Bone marrow (tissue), 2 donors: ENCODE measurements around the gene DNAJC5G.
"Not testable (repeated sequence)": the region's sequence is repeated elsewhere in the genome, so short reads cannot be mapped to it uniquely, and the experiment has no call there.

Source experiments
- DNase-seq, 2 donors: peaks; one replicate each; lab custom pipeline; 2025; lab: John Stamatoyannopoulos, UW

Gene DNAJC5G

DNA sequence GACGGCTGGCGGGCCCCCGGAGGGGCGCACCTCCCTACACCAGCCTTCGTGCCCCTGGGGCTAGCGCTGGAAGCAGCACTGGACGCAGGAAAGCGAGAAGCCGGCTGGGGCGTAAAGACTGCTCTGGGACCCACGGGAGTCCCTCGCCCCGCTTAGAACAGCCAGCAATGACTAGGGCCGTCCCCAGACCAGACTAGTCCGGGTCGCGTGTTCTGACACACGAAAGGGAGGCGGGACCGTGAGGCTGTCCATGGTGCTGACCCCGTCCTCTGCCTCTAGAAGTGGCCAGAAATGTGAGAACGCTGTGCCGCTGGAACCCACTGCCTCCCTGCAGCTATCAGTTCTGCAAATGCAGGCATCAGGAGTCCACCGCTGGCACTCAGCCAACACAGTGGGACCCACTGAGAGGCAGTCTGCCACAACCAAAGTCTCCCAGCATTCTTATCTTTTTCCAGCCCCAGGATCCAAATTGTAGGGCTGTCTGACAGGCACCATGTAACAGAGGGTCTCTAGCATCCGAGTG is 33.2 kb downstream of the DNAJC5G start, which contains the start of gene UCN:
Gene UCN (minus strand): TSS at position 87 of the 523 bp plus-strand sequence. CDS start 550 bp downstream, outside the sequence.
- no peak for DNase-seq

DNA sequence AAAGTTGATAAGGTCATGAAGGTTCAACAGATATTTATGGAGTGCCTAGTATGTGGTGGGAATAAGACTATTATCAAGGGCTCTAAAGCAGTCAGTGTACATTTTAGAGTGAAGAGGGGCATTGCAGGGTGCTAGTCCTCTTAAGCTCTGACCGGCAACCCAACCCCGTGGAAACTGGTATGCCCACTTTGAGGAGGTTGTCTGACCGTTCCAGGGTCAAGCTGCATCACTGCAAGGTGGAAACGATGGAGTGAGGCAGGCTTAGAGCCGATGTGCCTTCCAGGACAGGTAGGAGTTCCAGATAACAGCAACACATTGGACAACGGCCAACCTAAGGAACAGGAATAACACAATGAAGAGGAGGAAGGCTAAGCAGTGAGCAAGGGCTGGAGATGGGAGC is 34.4 kb downstream of the DNAJC5G start:
- no peak for DNase-seq

DNA sequence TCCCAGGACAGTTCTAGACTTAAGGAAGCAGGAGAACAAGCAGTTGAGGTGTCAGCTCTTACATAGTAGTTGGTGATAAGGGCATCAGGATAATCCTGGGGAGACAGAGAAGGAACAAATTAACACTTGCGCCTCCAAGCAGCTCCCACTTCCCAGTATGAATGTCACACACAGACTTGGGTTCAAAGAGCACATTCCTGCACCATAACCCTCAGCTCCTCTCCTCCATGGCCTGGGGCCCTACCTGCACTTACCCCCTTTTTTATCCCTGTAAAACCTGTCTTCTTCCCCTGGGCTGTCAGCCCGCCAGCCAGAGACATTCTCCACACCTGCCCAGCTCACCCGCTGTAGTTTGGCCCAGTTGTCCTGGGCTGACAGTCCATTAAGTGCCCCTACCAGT is 36.9 kb downstream of the DNAJC5G start:
- no peak for DNase-seq

DNA sequence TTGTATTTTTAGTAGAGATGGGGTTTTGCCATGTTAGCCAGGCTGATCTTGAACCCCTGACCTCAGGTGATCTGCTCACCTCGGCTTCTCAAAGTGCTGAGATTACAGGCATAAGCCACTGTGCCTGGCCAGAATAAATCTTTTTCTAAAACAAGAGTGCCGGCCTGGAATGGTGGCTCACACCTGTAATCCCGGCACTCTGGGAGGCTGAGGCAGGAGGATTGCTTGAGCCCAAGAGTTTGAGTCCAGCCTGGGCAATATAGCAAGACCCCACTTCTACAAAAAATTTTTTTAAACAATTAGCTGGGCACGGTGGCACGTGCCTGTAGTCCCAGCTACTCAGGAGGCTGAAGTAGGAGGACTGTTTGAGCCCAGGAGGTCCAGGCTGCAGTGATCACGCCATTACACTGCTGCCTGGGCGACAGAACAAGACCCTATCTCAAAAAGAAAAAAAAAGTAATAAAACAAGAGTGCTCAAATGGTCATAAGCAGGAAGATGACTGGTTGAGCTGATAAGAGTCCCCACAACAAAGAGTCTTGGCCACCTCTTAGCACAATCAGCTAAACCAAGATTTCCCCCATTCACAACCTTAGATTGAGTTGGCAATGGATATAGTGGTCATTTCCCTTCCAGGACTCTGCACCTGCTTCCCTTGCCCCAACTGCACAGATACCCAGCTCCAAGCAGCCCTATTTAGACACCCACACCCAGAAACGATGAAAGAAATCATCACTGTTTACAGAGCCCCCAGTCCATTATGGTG is 38.8 kb downstream of the DNAJC5G start:
- DNase-seq = no peak

DNA sequence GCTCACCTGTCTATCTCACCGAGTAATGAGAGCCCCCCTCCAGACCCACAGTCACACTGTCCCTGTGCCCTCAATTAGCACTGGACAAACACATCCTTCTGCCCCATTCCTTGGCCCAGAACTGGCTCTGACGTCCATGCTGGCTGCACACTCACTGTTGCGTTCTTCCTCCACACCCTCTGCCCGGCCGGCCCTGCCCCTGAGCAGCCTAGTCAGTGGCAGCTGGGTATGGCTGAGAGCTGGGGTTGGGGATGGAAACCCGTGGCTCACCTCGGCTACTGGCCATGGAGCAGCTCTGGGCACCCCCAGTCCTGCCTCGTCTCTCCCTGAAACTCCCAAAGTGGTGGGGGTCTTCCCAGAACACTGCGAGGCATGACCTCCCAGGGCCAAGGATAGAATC is 39.5 kb downstream of the DNAJC5G start:
- no peak for DNase-seq

DNA sequence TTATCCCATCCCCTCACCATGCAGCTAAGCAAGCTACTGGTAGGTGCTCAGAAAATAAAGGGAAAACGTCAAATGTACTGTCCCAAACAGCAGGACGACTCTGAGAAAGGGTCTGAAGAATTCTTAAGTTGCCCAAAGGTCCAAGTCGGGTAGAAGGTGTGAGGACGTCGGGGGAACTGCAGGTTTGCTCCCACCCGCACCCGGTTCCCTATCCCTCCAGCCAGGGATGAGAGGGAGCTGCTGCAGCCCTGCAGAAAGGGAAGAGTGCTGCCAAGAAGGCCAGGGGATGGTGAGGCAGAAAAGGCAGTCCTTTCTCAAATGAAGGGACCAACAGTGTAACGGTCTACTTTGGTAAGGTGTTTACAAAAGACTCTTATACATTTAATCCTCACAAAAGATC is 39.9 kb downstream of the DNAJC5G start:
- no peak for DNase-seq

DNA sequence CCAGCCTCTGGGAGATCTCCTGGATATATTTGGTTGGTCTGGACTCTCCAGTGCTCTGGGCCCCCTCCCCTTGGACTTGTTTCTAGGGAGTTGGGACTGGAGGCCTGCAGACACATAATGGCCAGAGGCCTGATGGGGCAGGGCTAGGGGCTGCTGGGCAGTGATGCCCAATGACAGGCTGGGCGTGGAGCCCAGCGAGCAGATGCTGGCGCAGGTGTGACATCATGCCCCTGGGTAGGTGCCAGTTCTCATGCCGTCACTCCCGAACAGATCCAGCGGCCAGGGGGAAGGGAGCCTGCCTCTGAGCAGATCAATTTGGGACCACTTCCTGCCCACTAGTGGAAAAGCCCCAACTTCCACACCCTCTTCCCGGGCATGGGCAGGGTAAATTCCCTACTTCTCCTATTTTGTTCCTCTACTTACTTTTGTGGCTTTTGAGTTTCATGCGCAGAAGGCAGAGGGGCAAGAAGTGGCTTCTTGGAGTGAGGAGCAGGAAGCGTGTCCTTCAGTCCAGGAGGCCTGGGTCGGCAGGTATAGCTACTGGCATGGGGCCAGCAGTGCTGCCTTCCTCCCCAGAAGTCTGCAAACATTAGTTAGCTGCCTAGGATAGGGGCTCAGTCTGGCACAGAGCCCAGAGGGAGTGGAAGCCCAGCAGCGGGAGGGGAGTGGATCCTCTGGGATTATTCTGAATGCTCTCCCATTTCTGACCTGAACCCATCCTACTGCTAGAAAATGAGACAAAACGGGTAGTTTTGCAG is 41.6 kb downstream of the DNAJC5G start:
- no peak for DNase-seq

DNA sequence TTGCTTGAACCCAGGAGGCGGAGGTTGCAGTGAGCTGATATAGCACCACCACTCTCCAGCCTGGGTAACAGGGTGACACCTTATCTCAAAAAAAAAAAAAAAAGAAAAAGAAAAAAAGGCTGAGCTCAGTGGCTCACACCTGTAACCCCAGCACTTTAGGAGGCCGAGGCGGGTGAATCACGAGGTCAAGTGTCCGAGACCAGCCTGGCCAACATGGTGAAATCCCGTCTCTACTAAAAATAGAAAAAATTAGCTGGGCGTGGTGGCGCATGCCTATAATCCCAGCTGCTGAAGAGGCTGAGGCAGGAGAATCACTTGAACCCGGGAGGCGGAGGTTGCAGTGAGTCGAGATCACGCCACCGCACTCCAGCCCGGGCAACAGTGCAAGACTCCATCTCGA is 44.6 kb downstream of the DNAJC5G start:
- DNase-seq = not testable (repeated sequence)

DNA sequence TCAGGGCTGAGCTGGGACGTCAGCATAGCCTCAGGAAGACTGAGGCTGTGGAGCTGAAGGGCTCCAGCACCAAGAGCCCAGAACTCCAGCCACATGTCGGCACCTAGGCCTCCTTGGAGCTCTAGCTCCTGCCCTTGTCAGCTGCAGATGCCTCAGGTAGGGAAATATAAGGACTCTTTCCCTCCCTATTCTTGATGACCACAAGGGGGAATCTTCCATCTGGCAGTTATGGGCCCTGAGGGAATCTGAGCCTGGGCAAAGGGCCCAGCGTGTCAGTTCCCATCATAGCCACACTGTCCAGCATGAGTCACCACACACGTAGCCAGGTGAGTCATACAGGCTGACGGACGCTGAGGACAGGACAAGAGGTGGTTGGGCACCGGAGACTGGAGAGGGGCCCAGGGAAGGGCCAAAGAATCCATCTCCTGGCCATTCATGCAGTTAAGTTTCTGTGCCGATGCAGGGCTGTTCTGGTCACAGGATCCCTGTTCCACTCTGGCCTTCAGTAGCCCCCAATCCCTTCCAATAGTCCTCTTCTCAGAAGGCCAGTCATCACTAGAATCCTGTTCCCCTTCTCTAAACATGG is 45.8 kb downstream of the DNAJC5G start:
- no peak for DNase-seq

DNA sequence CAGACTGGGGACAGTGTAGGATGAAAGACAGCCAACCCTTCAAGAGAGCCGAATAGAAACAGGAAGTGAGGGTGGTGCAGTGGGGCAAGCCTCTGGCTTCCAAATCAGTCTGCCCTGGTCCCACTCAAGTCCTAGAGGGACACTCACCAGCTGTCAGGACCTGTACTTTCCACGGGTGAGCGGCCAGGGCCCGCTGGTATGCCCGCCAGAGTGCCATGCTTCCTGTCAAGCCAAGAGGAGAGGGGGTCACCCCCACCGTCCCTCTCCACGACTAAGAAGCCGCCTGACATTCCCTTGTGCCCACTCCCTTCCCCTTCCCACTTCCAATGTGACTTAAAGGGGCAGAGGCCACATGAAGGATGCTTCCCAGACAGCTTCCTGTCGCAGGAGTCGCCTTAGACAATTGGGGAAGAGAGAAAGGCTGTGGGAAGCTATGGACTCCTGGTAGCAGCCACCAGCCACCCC is 47.1 kb downstream of the DNAJC5G start:
- DNase-seq = no peak

DNA sequence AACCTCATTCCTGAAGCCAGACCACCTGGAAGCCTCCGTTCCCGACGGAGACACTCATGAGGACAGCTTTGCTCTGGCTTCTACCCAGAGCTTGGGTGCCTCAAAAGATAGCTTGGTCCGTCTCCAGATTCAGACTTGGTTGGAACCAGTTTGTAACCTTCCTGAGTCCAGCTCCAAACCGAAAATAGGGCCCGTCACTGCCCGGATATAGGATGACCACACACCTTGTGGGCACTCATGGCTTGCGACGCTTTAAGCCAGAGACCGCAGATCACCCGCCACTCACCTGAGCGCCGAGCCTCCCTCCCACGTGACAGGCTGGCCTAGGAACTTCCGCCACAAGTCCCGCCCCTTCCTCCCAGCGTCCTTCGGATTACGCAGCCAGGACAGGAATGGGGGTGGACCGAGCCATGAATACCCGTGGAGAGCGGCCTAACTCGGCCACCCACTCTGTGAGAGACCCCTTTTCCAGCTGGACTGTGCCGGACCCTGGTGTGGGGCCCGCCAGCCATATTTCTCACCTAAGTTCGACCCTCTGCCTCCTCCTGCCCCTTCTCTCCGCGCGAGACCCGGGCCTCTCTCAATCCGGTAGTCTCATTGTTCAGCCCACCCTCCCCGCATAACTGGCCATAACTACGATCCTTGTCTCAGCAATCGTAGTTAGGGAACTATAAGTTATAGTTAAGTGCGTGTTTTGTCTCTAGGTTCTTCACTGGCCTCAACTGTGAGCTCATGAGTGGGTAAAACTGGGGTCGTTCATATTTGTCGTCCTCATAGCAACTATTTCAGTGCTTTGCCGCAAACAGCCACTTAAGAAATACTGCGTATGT is 47.7 kb downstream of the DNAJC5G start, which contains the start of gene MPV17:
Gene MPV17 (minus strand): TSS at position 332 of the 830 bp plus-strand sequence. CDS start 580 bp downstream, outside the sequence.
- peak; percentile 62 to 71 for DNase-seq

DNA sequence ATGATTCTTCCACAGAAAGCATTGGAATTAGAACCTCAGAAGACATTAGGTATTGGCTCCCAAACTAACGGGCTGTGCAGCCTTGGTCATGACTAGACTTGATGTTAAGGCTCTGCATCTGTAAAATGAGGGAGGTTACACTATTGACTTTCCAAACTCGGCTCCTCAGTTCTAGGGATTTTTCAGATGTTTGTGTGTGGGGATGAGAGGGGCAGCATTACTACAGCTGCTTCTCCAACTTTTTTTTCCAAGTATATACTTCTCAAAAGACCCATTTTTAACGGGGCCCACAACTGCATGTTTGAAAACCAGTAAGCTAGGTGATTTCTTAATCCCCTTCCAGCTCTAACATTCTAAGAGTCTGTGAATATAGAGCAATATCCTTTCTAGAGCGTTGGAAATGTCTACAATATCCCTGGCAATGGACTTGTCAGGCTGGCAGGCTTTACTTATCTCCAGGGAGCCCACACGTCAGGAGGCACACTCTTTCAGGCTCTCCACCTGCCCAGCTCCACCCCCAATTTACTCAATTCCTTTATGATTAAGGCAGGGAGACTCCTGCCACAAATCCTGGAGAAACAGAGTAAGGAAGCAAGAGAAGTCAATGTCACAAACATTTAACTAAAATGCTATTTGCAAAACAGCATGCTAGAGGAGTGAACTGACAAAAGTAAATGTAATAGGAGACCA is 48.5 kb downstream of the DNAJC5G start:
- DNase-seq = no peak

DNA sequence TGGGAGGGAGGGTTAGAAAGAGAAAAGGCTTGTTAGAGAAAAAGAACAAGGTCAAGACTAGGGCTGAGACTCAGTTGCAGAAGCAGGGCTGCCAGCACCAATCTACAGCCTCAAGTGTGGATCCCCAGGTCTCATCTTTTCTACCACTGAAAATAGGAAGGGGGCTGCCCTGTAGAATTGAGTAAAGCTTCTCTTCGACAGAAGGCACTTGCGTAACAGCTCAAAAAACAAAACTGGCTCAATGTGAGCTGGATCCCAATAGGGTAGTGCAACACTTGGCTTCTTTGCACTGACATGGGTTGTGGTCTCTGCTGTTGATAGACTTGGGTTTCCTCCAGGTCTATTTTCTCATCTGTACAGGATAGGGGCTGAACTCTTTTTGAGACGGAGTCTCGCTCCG is 49.5 kb downstream of the DNAJC5G start:
- DNase-seq = no peak
